GM08714 (cell line): ENCODE results near the gene TMEM131L.
"Not testable (repeated sequence)": the region's sequence is repeated elsewhere in the genome, so short reads cannot be mapped to it uniquely, and the experiment has no call there.

Experiments used
- H3K4me3 ChIP-seq: fragments of 200-500 bp; sonication (Bioruptor generic); 2 replicates; pipeline ENCODE4 v1.5.1; 2014; ENCODE audit warnings: mild to moderate bottlenecking, low read length, inconsistent platforms
- ZNF274 ChIP-seq: IDR thresholded peaks from 2 replicates; pipeline ENCODE4 v1.6.1; 2012; ENCODE audit warnings: mild to moderate bottlenecking, low read depth, low read length

Gene TMEM131L

GRCh38 chr4:153555730-153556434 lies 89.7 kb downstream of the TMEM131L start:
- H3K4me3 ChIP-seq: no peak overlapping the region
- no peak for TF ChIP-seq ZNF274

GRCh38 chr4:153556435-153556815 lies 90.3 kb downstream of the TMEM131L start:
- H3K4me3 ChIP-seq: no peak overlapping the region
- TF ChIP-seq ZNF274: no peak

- H3K4me3 ChIP-seq: no peak overlapping the region
- TF ChIP-seq ZNF274: no peak
Measured at GRCh38 chr4:153560908-153561307, 94.7 kb downstream of the TMEM131L start.

GRCh38 chr4:153564630-153565525 lies 98.7 kb downstream of the TMEM131L start:
- H3K4me3 ChIP-seq: no peak overlapping the region
- TF ChIP-seq ZNF274: no peak

- TF ChIP-seq ZNF274: no peak
- no peak overlapping the region for H3K4me3 ChIP-seq
Measured at GRCh38 chr4:153566631-153567150, 100.5 kb downstream of the TMEM131L start.

- H3K4me3 ChIP-seq: not testable (repeated sequence)
Measured at GRCh38 chr4:153567660-153568059, 101.5 kb downstream of the TMEM131L start.

GRCh38 chr4:153570228-153570973 lies 104.2 kb downstream of the TMEM131L start:
- no peak for TF ChIP-seq ZNF274
- H3K4me3 ChIP-seq: no peak overlapping the region

- no peak for TF ChIP-seq ZNF274
Measured at GRCh38 chr4:153571006-153571545, 104.9 kb downstream of the TMEM131L start.

GRCh38 chr4:153572609-153573008 lies 106.4 kb downstream of the TMEM131L start:
- no peak overlapping the region for H3K4me3 ChIP-seq
- no peak for TF ChIP-seq ZNF274

More at GRCh38 chr4:153571006-153571545, 104.9 kb downstream of the TMEM131L start:
- H3K4me3 ChIP-seq: no peak overlapping the region

- TF ChIP-seq ZNF274: no peak
- no peak overlapping the region for H3K4me3 ChIP-seq
Measured at GRCh38 chr4:153573221-153573620, 107.1 kb downstream of the TMEM131L start.

GRCh38 chr4:153573881-153574802 lies 108.0 kb downstream of the TMEM131L start:
- no peak overlapping the region for H3K4me3 ChIP-seq
- TF ChIP-seq ZNF274: no peak

- H3K4me3 ChIP-seq: no peak overlapping the region
- TF ChIP-seq ZNF274: no peak
Measured at GRCh38 chr4:153576443-153576774, 110.2 kb downstream of the TMEM131L start.

- H3K4me3 ChIP-seq: no peak overlapping the region
- no peak for TF ChIP-seq ZNF274
Measured at GRCh38 chr4:153577053-153577452, 110.9 kb downstream of the TMEM131L start.
